22Rv1 (cell line): ENCODE data around the gene SPNS3.

Experiments used
- ZFX ChIP-seq: fragments of 450-650 bp; IDR thresholded peaks from 2 replicates; pipeline ENCODE4 v1.6.1; 2017; ENCODE audit warnings: antibody characterized with exemption, borderline replicate concordance
- TF ChIP-seq, protein P1 (sequence below): fragments of 450-650 bp; IDR thresholded peaks from 2 replicates; pipeline ENCODE4 v1.5.1; 2017; ENCODE audit warnings: mild to moderate bottlenecking

DNA sequence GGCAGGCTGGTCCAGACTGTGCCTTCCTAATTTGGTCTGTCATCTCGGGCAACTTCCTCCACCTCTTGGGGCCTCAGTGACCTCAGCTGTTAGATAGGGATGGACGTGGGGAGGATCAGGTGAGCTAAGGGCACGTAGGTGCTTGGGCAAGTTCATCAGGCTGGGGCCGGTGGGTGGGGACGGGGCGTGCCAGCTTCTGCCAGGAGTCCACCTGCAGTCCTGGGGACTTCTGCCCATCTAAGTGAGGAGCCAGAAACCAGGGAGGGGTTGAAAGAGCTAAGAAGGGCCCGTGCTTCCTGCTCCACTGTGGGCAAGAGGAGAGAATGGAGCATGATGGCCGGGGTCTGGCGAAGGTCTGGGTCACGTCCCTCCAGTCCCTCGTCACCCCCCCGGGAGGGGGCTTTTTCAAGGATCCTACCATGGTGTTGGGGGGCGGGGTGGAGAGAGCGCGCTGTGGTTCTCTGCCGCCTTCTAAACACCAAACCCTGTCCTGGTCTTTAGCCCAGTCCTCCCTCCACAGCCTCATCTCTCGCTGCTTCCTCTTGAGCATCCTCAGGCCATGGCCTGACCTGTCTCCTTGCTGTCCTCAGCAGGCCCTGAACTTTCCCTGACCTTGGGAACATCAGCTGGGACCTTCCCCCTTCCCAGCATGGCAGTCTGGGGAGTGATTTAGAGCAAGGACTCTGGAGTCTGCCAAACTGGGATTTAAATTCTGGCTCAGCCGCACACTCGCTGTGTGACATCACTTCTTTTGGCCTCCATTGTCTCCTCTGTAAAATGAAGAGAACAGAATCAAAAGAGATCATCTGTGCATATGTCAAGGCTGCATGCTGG lies 86.5 kb downstream of the SPNS3 start:
- TF ChIP-seq, protein P1, sequence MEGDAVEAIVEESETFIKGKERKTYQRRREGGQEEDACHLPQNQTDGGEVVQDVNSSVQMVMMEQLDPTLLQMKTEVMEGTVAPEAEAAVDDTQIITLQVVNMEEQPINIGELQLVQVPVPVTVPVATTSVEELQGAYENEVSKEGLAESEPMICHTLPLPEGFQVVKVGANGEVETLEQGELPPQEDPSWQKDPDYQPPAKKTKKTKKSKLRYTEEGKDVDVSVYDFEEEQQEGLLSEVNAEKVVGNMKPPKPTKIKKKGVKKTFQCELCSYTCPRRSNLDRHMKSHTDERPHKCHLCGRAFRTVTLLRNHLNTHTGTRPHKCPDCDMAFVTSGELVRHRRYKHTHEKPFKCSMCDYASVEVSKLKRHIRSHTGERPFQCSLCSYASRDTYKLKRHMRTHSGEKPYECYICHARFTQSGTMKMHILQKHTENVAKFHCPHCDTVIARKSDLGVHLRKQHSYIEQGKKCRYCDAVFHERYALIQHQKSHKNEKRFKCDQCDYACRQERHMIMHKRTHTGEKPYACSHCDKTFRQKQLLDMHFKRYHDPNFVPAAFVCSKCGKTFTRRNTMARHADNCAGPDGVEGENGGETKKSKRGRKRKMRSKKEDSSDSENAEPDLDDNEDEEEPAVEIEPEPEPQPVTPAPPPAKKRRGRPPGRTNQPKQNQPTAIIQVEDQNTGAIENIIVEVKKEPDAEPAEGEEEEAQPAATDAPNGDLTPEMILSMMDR, result no peak
- TF ChIP-seq ZFX, result no peak
